ENCODE data around the gene ALOX5. TPM values are rescaled to one million over a fixed set of nuclear protein-coding genes. Genes with fewer than 3 reads are reported as not detected.
A peak's percentile ranks its signal among the peaks of the same experiment; 100 is the strongest.

The ALOX5 gene
- total RNA-seq, 1 experiment from 2014 or later, result 2.1 TPM

- in situ Hi-C loops (cut with HindIII; ENCODE audit: low pct_unique_long_range_greater_than_20kb, low sequenced_read_pairs), result no loop called here
- DNase-seq (ENCODE audit: low read depth), result peak; percentile 74
Observed at GRCh38 chr10:45418849-45419675, 45.0 kb downstream of the ALOX5 start.

- no peak for DNase-seq (ENCODE audit: low read depth)
- in situ Hi-C loops (cut with HindIII; ENCODE audit: low pct_unique_long_range_greater_than_20kb, low sequenced_read_pairs), result no loop called here
Observed at GRCh38 chr10:45419676-45420025, 45.6 kb downstream of the ALOX5 start.

GRCh38 chr10:45420453-45421192, 46.6 kb downstream of the ALOX5 start:
- in situ Hi-C loops (cut with HindIII; ENCODE audit: low pct_unique_long_range_greater_than_20kb, low sequenced_read_pairs), result no loop called here
- peak; percentile 38 for DNase-seq (ENCODE audit: low read depth)

- in situ Hi-C loops (cut with HindIII; ENCODE audit: low pct_unique_long_range_greater_than_20kb, low sequenced_read_pairs), result no loop called here
- DNase-seq (ENCODE audit: low read depth), result no peak
Observed at GRCh38 chr10:45421221-45422097, 47.4 kb downstream of the ALOX5 start.

GRCh38 chr10:45422207-45422865, 48.3 kb downstream of the ALOX5 start:
- no peak for DNase-seq (ENCODE audit: low read depth)
- in situ Hi-C loops (cut with HindIII; ENCODE audit: low pct_unique_long_range_greater_than_20kb, low sequenced_read_pairs), result no loop called here

GRCh38 chr10:45422866-45423659, 49.0 kb downstream of the ALOX5 start:
- no peak for DNase-seq (ENCODE audit: low read depth)
- in situ Hi-C loops (cut with HindIII; ENCODE audit: low pct_unique_long_range_greater_than_20kb, low sequenced_read_pairs), result no loop called here

- no peak for DNase-seq (ENCODE audit: low read depth)
- in situ Hi-C loops (cut with HindIII; ENCODE audit: low pct_unique_long_range_greater_than_20kb, low sequenced_read_pairs), result no loop called here
Observed at GRCh38 chr10:45423976-45424499, 50.0 kb downstream of the ALOX5 start.

- in situ Hi-C loops (cut with HindIII; ENCODE audit: low pct_unique_long_range_greater_than_20kb, low sequenced_read_pairs), result no loop called here
- no peak for DNase-seq (ENCODE audit: low read depth)
Observed at GRCh38 chr10:45424668-45425404, 50.8 kb downstream of the ALOX5 start.

GRCh38 chr10:45425621-45426563, 51.9 kb downstream of the ALOX5 start:
- in situ Hi-C loops (cut with HindIII; ENCODE audit: low pct_unique_long_range_greater_than_20kb, low sequenced_read_pairs), result no loop called here
- DNase-seq (ENCODE audit: low read depth), result peak; percentile 22

GRCh38 chr10:45427262-45427969, 53.4 kb downstream of the ALOX5 start:
- in situ Hi-C loops (cut with HindIII; ENCODE audit: low pct_unique_long_range_greater_than_20kb, low sequenced_read_pairs), result no loop called here
- no peak for DNase-seq (ENCODE audit: low read depth)

- in situ Hi-C loops (cut with HindIII; ENCODE audit: low pct_unique_long_range_greater_than_20kb, low sequenced_read_pairs), result no loop called here
- DNase-seq (ENCODE audit: low read depth), result no peak
Observed at GRCh38 chr10:45427970-45428366, 54.0 kb downstream of the ALOX5 start.

- DNase-seq (ENCODE audit: low read depth), result no peak
- in situ Hi-C loops (cut with HindIII; ENCODE audit: low pct_unique_long_range_greater_than_20kb, low sequenced_read_pairs), result no loop called here
Observed at GRCh38 chr10:45428611-45429510, 54.8 kb downstream of the ALOX5 start.

GRCh38 chr10:45429790-45430189, 55.8 kb downstream of the ALOX5 start:
- no peak for DNase-seq (ENCODE audit: low read depth)
- in situ Hi-C loops (cut with HindIII; ENCODE audit: low pct_unique_long_range_greater_than_20kb, low sequenced_read_pairs), result no loop called here

GRCh38 chr10:45432113-45432512, 58.1 kb downstream of the ALOX5 start:
- in situ Hi-C loops (cut with HindIII; ENCODE audit: low pct_unique_long_range_greater_than_20kb, low sequenced_read_pairs), result no loop called here
- no peak for DNase-seq (ENCODE audit: low read depth)

Data from Caki2 (cell line).